Neuronal stem cell (in vitro differentiated cells): ENCODE results near the gene S100Z.
"Not testable (repeated sequence)": the region's sequence is repeated elsewhere in the genome, so short reads cannot be mapped to it uniquely, and the experiment has no call there.

Experiments
- DNase-seq: peaks from one replicate; pipeline ENCODE4 v3.0.0-alpha.2; 2013; ENCODE audit warnings: low spot score
- H2AFZ ChIP-seq: one replicate; pipeline ENCODE4 v1.6.1; 2013; ENCODE audit warnings: mild to moderate bottlenecking, low read length, inconsistent platforms
- H2AK5ac ChIP-seq: 2 replicates; pipeline ENCODE4 v1.6.1; 2013; ENCODE audit warnings: low read depth, mild to moderate bottlenecking, inconsistent platforms, low read length, moderate library complexity, mixed read lengths
- H2BK120ac ChIP-seq: 2 replicates; pipeline ENCODE4 v1.6.1; 2013; ENCODE audit warnings: low read depth, mild to moderate bottlenecking, inconsistent platforms, low read length, moderate library complexity, mixed read lengths
- H2BK12ac ChIP-seq: one replicate; pipeline ENCODE4 v1.6.1; 2013; ENCODE audit warnings: low read length, inconsistent platforms
- H2BK15ac ChIP-seq: 2 replicates; pipeline ENCODE4 v1.6.1; 2013; ENCODE audit warnings: mild to moderate bottlenecking, low read length, inconsistent platforms, mixed read lengths
- H2BK5ac ChIP-seq: one replicate; pipeline ENCODE4 v1.6.1; 2013; ENCODE audit warnings: inconsistent platforms, mild to moderate bottlenecking, low read length, moderate library complexity
- H3K14ac ChIP-seq: one replicate; pipeline ENCODE4 v1.6.1; 2013; ENCODE audit warnings: low read length, inconsistent platforms
- H3K18ac ChIP-seq: 2 replicates; pipeline ENCODE4 v1.6.1; 2013; ENCODE audit warnings: low read length, inconsistent platforms
- H3K23ac ChIP-seq: 2 replicates; pipeline ENCODE4 v1.6.1; 2013; ENCODE audit warnings: low read depth, mild to moderate bottlenecking, mixed read lengths, low read length, inconsistent platforms; ENCODE audit not compliant: poor library complexity
- H3K27ac ChIP-seq: replicated peaks from 3 replicates; pipeline ENCODE4 v1.5.1; 2013; ENCODE audit warnings: low read length, inconsistent platforms
- H3K27me3 ChIP-seq, 3 experiments: 2 replicates each; pipeline ENCODE4 v1.6.1; 2013; ENCODE audit warnings: low read length in 3 of 3, mild to moderate bottlenecking in 2 of 3, inconsistent platforms in 1 of 3, low read depth in 1 of 3, mixed read lengths in 1 of 3, moderate library complexity in 1 of 3; ENCODE audit not compliant: control insufficient read depth in 3 of 3, insufficient read depth in 3 of 3
- H3K36me3 ChIP-seq, 2 donors: replicated peaks in 1 of 2; 2 replicates each; pipeline ENCODE4 v1.6.1; 2013; ENCODE audit warnings: low read length in 2 of 2; ENCODE audit not compliant: control insufficient read depth in 2 of 2, insufficient read depth in 2 of 2
- H3K4ac ChIP-seq: 2 replicates; pipeline ENCODE4 v1.6.1; 2013; ENCODE audit warnings: inconsistent platforms, mild to moderate bottlenecking, low read length, moderate library complexity
- H3K4me1 ChIP-seq, 2 donors: 1 replicate in 1 of 2; 2 replicates in 1 of 2; pipeline ENCODE4 v1.6.1; 2013; ENCODE audit warnings: low read length in 2 of 2, low read depth in 1 of 2; ENCODE audit not compliant: control insufficient read depth in 2 of 2, insufficient read depth in 1 of 2
- H3K4me2 ChIP-seq: one replicate; pipeline ENCODE4 v1.6.1; 2013; ENCODE audit warnings: mild to moderate bottlenecking, low read length, inconsistent platforms; ENCODE audit not compliant: insufficient read depth, poor library complexity, severe bottlenecking
- H3K4me3 ChIP-seq, 2 donors: 2 replicates each; pipeline ENCODE4 v1.5.1; 2013; ENCODE audit warnings: low read length in 2 of 2, mild to moderate bottlenecking in 2 of 2, inconsistent platforms in 1 of 2, moderate library complexity in 1 of 2
- H3K79me1 ChIP-seq: one replicate; pipeline ENCODE4 v1.6.1; 2013; ENCODE audit warnings: low read depth, mild to moderate bottlenecking, inconsistent platforms, low read length, moderate library complexity
- H3K9ac ChIP-seq: one replicate; pipeline ENCODE4 v1.6.1; 2013; ENCODE audit warnings: mild to moderate bottlenecking, low read depth, low read length, inconsistent platforms; ENCODE audit not compliant: poor library complexity
- H3K9me3 ChIP-seq, 2 donors: replicated peaks in 1 of 2; 2 replicates each; pipeline versions ENCODE3 to v1.6.1; 2013; ENCODE audit warnings: low read length in 2 of 2, mild to moderate bottlenecking in 2 of 2, inconsistent platforms in 1 of 2, low read depth in 1 of 2, mixed read lengths in 1 of 2, moderate library complexity in 1 of 2; ENCODE audit not compliant: control insufficient read depth in 2 of 2, insufficient read depth in 1 of 2
- H4K8ac ChIP-seq: one replicate; pipeline ENCODE4 v1.6.1; 2013; ENCODE audit warnings: low read depth, mild to moderate bottlenecking, inconsistent platforms, low read length, moderate library complexity
- H4K91ac ChIP-seq: one replicate; pipeline ENCODE4 v1.6.1; 2013; ENCODE audit warnings: low read length, low read depth, mild to moderate bottlenecking, inconsistent platforms; ENCODE audit not compliant: poor library complexity
- WGBS, 2 donors: extraction: QIAGEN DNeasy Blood & Tissue Kit; methylation state at CpG; one replicate each; pipeline ENCODE4 v1.1.7; 2013; ENCODE audit warnings: missing lambda C conversion rate in 2 of 2, mixed read lengths in 1 of 2; ENCODE audit not compliant: insufficient read length in 2 of 2, insufficient replicate concordance in 1 of 2; ENCODE audit errors: extremely low coverage in 2 of 2; 5-methylcytosine and 5-hydroxymethylcytosine counted together

Gene S100Z

DNA sequence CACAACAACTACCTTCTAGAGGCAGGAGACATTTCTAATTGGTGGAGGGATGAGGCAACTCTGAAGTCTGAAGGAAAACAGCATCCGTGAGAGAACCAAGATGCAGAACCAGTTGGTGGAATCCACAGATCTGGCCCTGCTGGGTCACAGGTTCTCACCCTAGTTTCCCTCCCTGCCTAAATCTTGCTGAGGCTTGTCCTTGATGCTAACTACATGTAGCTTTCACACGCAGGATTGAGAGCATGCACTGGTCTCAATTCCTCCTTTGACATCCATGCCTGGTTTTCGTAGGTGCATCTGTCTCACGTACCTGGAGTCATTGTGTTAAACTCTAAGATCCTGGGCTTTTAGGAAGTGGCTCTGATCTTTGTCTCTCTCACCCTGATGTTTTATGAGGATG, 40.7 kb upstream of the S100Z start:
- peak overlapping the region; percentile 2 for H2BK12ac ChIP-seq
- H3K4me2 ChIP-seq = no peak overlapping the region
- peaks cover 21 to 29% of the 10 kb centered on the region in 2 donors for H3K4me1 ChIP-seq
- H3K4ac ChIP-seq = no peak overlapping the region
- no peaks in the 10 kb centered on the region for H3K27me3 ChIP-seq
- no CpG with 5 or more reads among the region's 4 CpGs for WGBS, 2 donors
- H2AK5ac ChIP-seq = no peak overlapping the region
- H3K9me3 ChIP-seq = peaks cover 3 to 9% of the 10 kb centered on the region in 2 donors
- H3K36me3 ChIP-seq = no peaks in the 10 kb centered on the region
- H2BK5ac ChIP-seq = no peak overlapping the region
- H3K9ac ChIP-seq = no peak overlapping the region
- H4K91ac ChIP-seq = no peak overlapping the region
- H2BK15ac ChIP-seq = no peak overlapping the region
- no peak overlapping the region for H2BK120ac ChIP-seq
- no peak overlapping the region for H3K23ac ChIP-seq
- no peak overlapping the region for H3K14ac ChIP-seq
- H3K4me3 ChIP-seq = no peak overlapping the region
- H3K79me1 ChIP-seq = no peaks in the 10 kb centered on the region
- H4K8ac ChIP-seq = no peak overlapping the region
- no peak overlapping the region for H2AFZ ChIP-seq
- H3K27ac ChIP-seq = peak overlapping the region; percentile 90
- peak overlapping the region; percentile 87 for H3K18ac ChIP-seq
- DNase-seq = no peak

DNA sequence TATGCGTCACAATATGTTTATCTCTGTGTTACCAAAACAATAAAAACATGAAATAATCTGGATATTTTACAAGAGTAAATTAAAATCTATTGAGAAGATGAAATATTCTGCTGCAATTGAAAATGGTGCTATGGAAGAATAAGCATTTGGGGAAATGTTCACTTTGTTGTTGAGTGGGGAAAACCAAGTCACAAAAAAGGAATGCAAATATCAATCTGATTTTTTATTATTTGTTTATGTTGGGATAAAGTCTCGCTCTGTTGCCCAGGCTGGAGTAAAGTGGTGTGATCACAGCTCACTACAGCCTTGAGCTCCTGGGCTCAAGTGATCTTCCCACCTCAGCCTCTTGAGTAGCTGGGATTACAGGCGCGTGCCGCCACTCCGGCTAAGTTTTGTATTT, 39.6 kb upstream of the S100Z start:
- Histone ChIP-seq H2BK12ac (no peak overlapping the region), H2AK5ac (no peak overlapping the region), H3K27ac (no peak overlapping the region), H3K27me3 (no peaks in the 10 kb centered on the region), H3K79me1 (no peaks in the 10 kb centered on the region), H3K36me3 (no peaks in the 10 kb centered on the region), H3K4me2 (no peak overlapping the region), H3K4ac (no peak overlapping the region), H2BK15ac (no peak overlapping the region), H3K9ac (no peak overlapping the region), H3K4me3 (no peak overlapping the region), H3K14ac (no peak overlapping the region), H3K23ac (no peak overlapping the region), H4K91ac (no peak overlapping the region), H3K9me3 (peaks cover 3 to 9% of the 10 kb centered on the region in 2 donors), H2BK5ac (no peak overlapping the region), H2BK120ac (no peak overlapping the region), H4K8ac (no peak overlapping the region), H3K4me1 (peaks cover 21 to 29% of the 10 kb centered on the region in 2 donors), H3K18ac (no peak overlapping the region), H2AFZ (no peak overlapping the region)
- WGBS, 2 donors = no CpG with 5 or more reads among the region's 6 CpGs
- DNase-seq = no peak

DNA sequence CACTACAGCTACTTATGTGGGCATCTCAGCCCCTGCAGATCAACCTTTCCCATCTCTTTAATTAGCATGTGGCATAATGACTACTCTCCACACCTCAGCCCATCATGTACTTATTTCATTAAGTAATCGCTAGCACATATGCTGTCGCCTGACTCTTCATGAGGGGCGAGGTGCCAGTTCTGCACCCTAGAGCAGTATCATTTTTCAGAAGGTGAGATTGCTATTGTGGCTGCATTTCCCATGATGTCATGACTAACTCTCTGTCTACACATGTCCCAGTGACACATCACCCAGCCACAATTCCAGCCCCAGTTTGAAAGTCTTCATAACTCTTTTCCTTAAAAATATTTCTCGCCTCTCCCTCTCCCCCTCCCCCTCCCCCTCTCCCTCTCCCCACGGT, 38.6 kb upstream of the S100Z start:
- Histone ChIP-seq H3K9ac (no peak overlapping the region), H3K9me3 (peaks cover 3 to 9% of the 10 kb centered on the region in 2 donors), H3K27me3 (no peaks in the 10 kb centered on the region), H3K4ac (no peak overlapping the region), H2BK15ac (no peak overlapping the region), H2BK120ac (no peak overlapping the region), H4K8ac (no peak overlapping the region), H2AFZ (no peak overlapping the region), H3K23ac (no peak overlapping the region), H3K79me1 (no peaks in the 10 kb centered on the region), H3K36me3 (no peaks in the 10 kb centered on the region), H4K91ac (no peak overlapping the region), H2BK12ac (no peak overlapping the region), H3K4me2 (no peak overlapping the region), H3K4me3 (no peak overlapping the region), H3K14ac (no peak overlapping the region), H3K4me1 (peaks cover 16 to 23% of the 10 kb centered on the region in 2 donors), H3K27ac (no peak overlapping the region), H3K18ac (no peak overlapping the region), H2BK5ac (no peak overlapping the region), H2AK5ac (no peak overlapping the region)
- WGBS, 2 donors = 100% methylated on average over 1 of the region's 5 CpGs; no CpG with 5 or more reads in 1 of the 2 donors
- DNase-seq = no peak

DNA sequence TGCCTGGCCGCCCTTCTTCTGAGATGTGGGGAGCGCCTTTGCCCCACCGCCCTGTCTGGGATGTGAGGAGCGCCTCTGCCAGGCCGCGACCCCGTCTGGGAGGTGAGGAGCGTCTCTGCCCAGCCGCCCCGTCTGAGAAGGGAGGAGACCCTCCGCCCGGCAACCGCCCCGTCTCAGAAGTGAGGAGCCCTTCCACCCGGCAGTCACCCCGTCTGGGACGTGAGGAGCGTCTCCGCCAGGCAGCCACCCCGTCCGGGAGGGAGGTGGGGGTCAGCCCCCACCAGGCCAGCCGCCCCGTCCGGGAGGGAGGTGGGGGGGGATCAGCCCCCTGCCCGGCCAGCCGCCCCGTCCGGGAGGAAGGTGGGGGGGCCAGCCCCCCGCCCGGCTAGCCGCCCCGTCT, 37.6 kb upstream of the S100Z start:
- not testable (repeated sequence) for H4K8ac ChIP-seq, H3K23ac ChIP-seq, H3K18ac ChIP-seq, H3K27me3 ChIP-seq, DNase-seq, H2BK12ac ChIP-seq, H2AK5ac ChIP-seq, H2BK120ac ChIP-seq, H3K14ac ChIP-seq, H3K9me3 ChIP-seq, H3K36me3 ChIP-seq, H4K91ac ChIP-seq, H2AFZ ChIP-seq, H3K27ac ChIP-seq, H3K9ac ChIP-seq, H2BK15ac ChIP-seq, H3K4ac ChIP-seq, H3K4me2 ChIP-seq, H3K79me1 ChIP-seq, H3K4me3 ChIP-seq, H2BK5ac ChIP-seq
- WGBS, 2 donors = no CpG with 5 or more reads among the region's 32 CpGs
- peaks cover 12 to 18% of the 10 kb centered on the region in 2 donors for H3K4me1 ChIP-seq
